Sigmoid colon (tissue), 7 donors: ENCODE data around the gene IRF2. TPM values are rescaled to one million over a fixed set of nuclear protein-coding genes. Genes with fewer than 3 reads are reported as not detected.

Source experiments
- DNase-seq: peaks from one replicate; pipeline ENCODE4 v3.0.0-alpha.2; 2019
- H3K27ac ChIP-seq, 4 donors: fragments of 200-600 bp; sonication (generic); one replicate each; pipeline ENCODE4 v1.5.1; 2016 to 2019; ENCODE audit warnings: mild to moderate bottlenecking in 1 of 4
- H3K27me3 ChIP-seq, 3 donors: fragments of 200-600 bp; sonication (generic); one replicate each; pipeline ENCODE4 v1.5.1; 2019; ENCODE audit warnings: mild to moderate bottlenecking in 1 of 3
- H3K36me3 ChIP-seq, 4 donors: fragments of 200-600 bp; sonication (generic); one replicate each; pipeline ENCODE4 v1.5.1; 2016 to 2019
- H3K4me1 ChIP-seq, 4 donors: fragments of 200-600 bp; sonication (generic); one replicate each; pipeline ENCODE4 v1.5.1; 2017 to 2019
- H3K4me3 ChIP-seq, 4 donors: fragments of 200-600 bp; sonication (generic); one replicate each; pipeline ENCODE4 v1.5.1; 2017 to 2019; ENCODE audit warnings: mild to moderate bottlenecking in 2 of 4, moderate library complexity in 1 of 4
- H3K9me3 ChIP-seq, 4 donors: fragments of 200-600 bp in 3 of 4; sonication (generic) in 3 of 4; one replicate each; pipeline versions ENCODE4 v1.5.1 to v1.6.1; 2013 to 2019
- EP300 ChIP-seq, 4 donors: sonication (generic); formaldehyde crosslinking; IDR thresholded peaks; one replicate each; pipeline ENCODE4 v1.6.1; 2017; ENCODE audit warnings: antibody characterized with exemption in 4 of 4
- POLR2A ChIP-seq, 2 donors: fragments of 450-650 bp; IDR thresholded peaks; one replicate each; pipeline ENCODE4 v1.6.1; 2016; ENCODE audit warnings: antibody characterized with exemption in 2 of 2, mild to moderate bottlenecking in 2 of 2, moderate library complexity in 2 of 2
- POLR2AphosphoS5 ChIP-seq, 4 donors: sonication (generic); formaldehyde crosslinking; IDR thresholded peaks; one replicate each; pipeline ENCODE4 v1.6.1; 2017; ENCODE audit warnings: antibody characterized with exemption in 4 of 4
- WGBS, 2 donors: extraction: QIAGEN DNeasy Blood & Tissue Kit; methylation state at CpG; one replicate each; pipeline ENCODE4 v1.1.7; 2013; 5-methylcytosine and 5-hydroxymethylcytosine counted together
- intact Hi-C: fragments of 100-400 bp; cut with DNase I; formaldehyde crosslinking; loops from one replicate; pipeline ENCODE4 v1.15.1; 2023
- polyA plus RNA-seq, 3 donors: library from polyadenylated mRNA; stranded (reverse); fragments of 200-250 nt; gene quantifications; one replicate each; pipeline ENCODE4 v1.2.3, GENCODE V29; 2013
- total RNA-seq, 4 donors: library from RNA; depleted of rRNA; stranded (reverse); fragments of >200 nt; gene quantifications; one replicate each; pipeline ENCODE4 v1.1.0, GENCODE V29; 2016
- TF ChIP-seq, protein P1 (sequence below), 4 experiments: fragments of 450-650 bp in 3 of 4; fragments of 200-600 bp in 1 of 4; IDR thresholded peaks; one replicate each; pipeline ENCODE4 v1.5.1; 2016 to 2019; ENCODE audit warnings: antibody characterized with exemption in 4 of 4, mild to moderate bottlenecking in 3 of 4, moderate library complexity in 2 of 4
- donor health status: healthy with polysubstance abuse.
- donor health status: Bipolar disorder and iron deficiency.
- donor health status: healthy.

IRF2 gene
- total and polyA plus RNA-seq, 7 donors, result 27.6 to 41.8 (median 31.9) TPM

GRCh38 chr4:184433258-184433892 lies 41.0 kb downstream of the IRF2 start:
- H3K4me3 ChIP-seq, result no peak overlapping the region
- WGBS, 2 donors, result 96% methylated on average over 17 of the region's 17 CpGs
- peaks cover 0 to 32% (median 16%) of the 10 kb centered on the region in 4 donors for H3K4me1 ChIP-seq
- H3K36me3 ChIP-seq, result peaks cover 0 to 7% (median 0%) of the 10 kb centered on the region in 4 donors
- no peaks in the 10 kb centered on the region for H3K27me3 ChIP-seq
- intact Hi-C loops, result no loop called here
- no peak for TF ChIP-seq EP300 (IDR thresholded peaks at IDR 0.05)
- TF ChIP-seq, protein P1, sequence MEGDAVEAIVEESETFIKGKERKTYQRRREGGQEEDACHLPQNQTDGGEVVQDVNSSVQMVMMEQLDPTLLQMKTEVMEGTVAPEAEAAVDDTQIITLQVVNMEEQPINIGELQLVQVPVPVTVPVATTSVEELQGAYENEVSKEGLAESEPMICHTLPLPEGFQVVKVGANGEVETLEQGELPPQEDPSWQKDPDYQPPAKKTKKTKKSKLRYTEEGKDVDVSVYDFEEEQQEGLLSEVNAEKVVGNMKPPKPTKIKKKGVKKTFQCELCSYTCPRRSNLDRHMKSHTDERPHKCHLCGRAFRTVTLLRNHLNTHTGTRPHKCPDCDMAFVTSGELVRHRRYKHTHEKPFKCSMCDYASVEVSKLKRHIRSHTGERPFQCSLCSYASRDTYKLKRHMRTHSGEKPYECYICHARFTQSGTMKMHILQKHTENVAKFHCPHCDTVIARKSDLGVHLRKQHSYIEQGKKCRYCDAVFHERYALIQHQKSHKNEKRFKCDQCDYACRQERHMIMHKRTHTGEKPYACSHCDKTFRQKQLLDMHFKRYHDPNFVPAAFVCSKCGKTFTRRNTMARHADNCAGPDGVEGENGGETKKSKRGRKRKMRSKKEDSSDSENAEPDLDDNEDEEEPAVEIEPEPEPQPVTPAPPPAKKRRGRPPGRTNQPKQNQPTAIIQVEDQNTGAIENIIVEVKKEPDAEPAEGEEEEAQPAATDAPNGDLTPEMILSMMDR (IDR thresholded peaks at IDR 0.05), result no peak
- no peak for TF ChIP-seq POLR2A (IDR thresholded peaks at IDR 0.05)
- no peak for TF ChIP-seq POLR2AphosphoS5 (IDR thresholded peaks at IDR 0.05)
- no peak for DNase-seq
- no peaks in the 10 kb centered on the region for H3K9me3 ChIP-seq
- H3K27ac ChIP-seq, result no peak overlapping the region

GRCh38 chr4:184432127-184432922 lies 42.0 kb downstream of the IRF2 start:
- Histone ChIP-seq H3K4me1 (peaks cover 0 to 25% (median 13%) of the 10 kb centered on the region in 4 donors), H3K36me3 (peaks cover 0 to 17% (median 3%) of the 10 kb centered on the region in 4 donors), H3K27me3 (no peaks in the 10 kb centered on the region), H3K4me3 (no peak overlapping the region), H3K27ac (no peak overlapping the region), H3K9me3 (no peaks in the 10 kb centered on the region)
- TF ChIP-seq, protein P1 (IDR thresholded peaks at IDR 0.05), result no peak
- peak in 1 of 4 donors; percentile 19 for TF ChIP-seq POLR2AphosphoS5 (IDR thresholded peaks at IDR 0.05)
- intact Hi-C loops, result no loop called here
- WGBS, 2 donors, result 91 to 94% methylated on average over 16 of the region's 16 CpGs
- DNase-seq, result no peak

- H3K27me3 ChIP-seq, result no peaks in the 10 kb centered on the region
- H3K27ac ChIP-seq, result no peak overlapping the region
- DNase-seq, result no peak
- no peak overlapping the region for H3K4me3 ChIP-seq
- intact Hi-C loops, result no loop called here
- 91% methylated on average over 6 of the region's 6 CpGs for WGBS, 2 donors
- peaks cover 0 to 32% (median 12%) of the 10 kb centered on the region in 4 donors for H3K36me3 ChIP-seq
- H3K9me3 ChIP-seq, result no peaks in the 10 kb centered on the region
- H3K4me1 ChIP-seq, result peaks cover 0 to 24% (median 15%) of the 10 kb centered on the region in 4 donors
- no peak for TF ChIP-seq EP300 (IDR thresholded peaks at IDR 0.05)
- TF ChIP-seq, protein P1 (IDR thresholded peaks at IDR 0.05), result no peak
Measured at GRCh38 chr4:184430163-184430562, 44.2 kb downstream of the IRF2 start.

DNA sequence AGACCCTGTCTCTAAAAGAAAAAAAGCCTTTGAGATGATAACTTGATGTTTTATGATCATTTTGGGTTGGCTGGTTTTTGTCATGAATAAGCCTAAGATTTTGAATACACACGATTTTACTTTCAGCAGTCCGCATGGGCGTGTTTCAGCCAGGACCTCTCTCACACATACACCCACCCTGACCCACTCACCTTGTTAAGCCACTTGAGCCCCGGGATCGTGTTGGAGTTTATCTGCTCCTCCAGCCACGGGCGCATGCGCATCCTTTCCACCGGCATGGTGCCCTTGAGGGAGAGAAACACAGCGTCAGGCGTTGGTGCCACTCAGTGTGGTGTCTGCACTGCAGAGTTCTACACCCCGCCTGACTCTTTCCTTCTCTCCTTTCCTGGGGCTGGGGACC lies 45.6 kb downstream of the IRF2 start:
- H3K36me3 ChIP-seq, result peaks cover 0 to 32% (median 12%) of the 10 kb centered on the region in 4 donors
- no peak for DNase-seq
- no peaks in the 10 kb centered on the region for H3K27me3 ChIP-seq
- H3K9me3 ChIP-seq, result no peaks in the 10 kb centered on the region
- intact Hi-C loops, result loop anchor here (5.0 kb wide), 1 partner anchor 44 kb away; the partner anchor contains the start of gene IRF2
- peaks cover 0 to 33% (median 25%) of the 10 kb centered on the region in 4 donors for H3K4me1 ChIP-seq
- no peak overlapping the region for H3K27ac ChIP-seq
- no peak overlapping the region for H3K4me3 ChIP-seq
- TF ChIP-seq, protein P1 (IDR thresholded peaks at IDR 0.05), result no peak
- TF ChIP-seq POLR2A (IDR thresholded peaks at IDR 0.05) (no peak), EP300 (IDR thresholded peaks at IDR 0.05) (no peak), POLR2AphosphoS5 (IDR thresholded peaks at IDR 0.05) (no peak)
- 96 to 98% methylated on average over 12 of the region's 12 CpGs for WGBS, 2 donors
